Thoracic aorta (tissue), 2 donors: Measurements from ENCODE around the gene OTOP3. TPM values are rescaled to one million over a fixed set of nuclear protein-coding genes. Genes with fewer than 3 reads are reported as not detected.
"Not testable (repeated sequence)": the region's sequence is repeated elsewhere in the genome, so short reads cannot be mapped to it uniquely, and the experiment has no call there.

Source experiments
- ATAC-seq: fragments of 150-250 bp; one replicate; pipeline ENCODE4 v1.8.0; 2017; ENCODE audit warnings: low read depth; ENCODE audit not compliant: insufficient number of reproducible peaks, low FRiP score
- DNase-seq: peaks from one replicate; pipeline ENCODE4 v3.0.0-alpha.2; 2020; ENCODE audit warnings: low spot score
- H3K27ac ChIP-seq, 2 donors: fragments of 200-600 bp; sonication (generic); 1 replicate in 1 of 2; 2 replicates in 1 of 2; pipeline ENCODE4 v1.5.1; 2016; ENCODE audit warnings: mild to moderate bottlenecking in 2 of 2, moderate library complexity in 2 of 2
- H3K27me3 ChIP-seq: fragments of 200-600 bp; sonication (generic); replicated peaks from 2 replicates; pipeline ENCODE4 v1.6.0; 2016; ENCODE audit warnings: mild to moderate bottlenecking; ENCODE audit not compliant: insufficient read depth
- H3K36me3 ChIP-seq: fragments of 200-600 bp; sonication (generic); one replicate; pipeline ENCODE4 v1.5.1; 2016
- H3K4me1 ChIP-seq, 2 donors: fragments of 200-600 bp; sonication (generic); 1 replicate in 1 of 2; 2 replicates in 1 of 2; pipeline versions ENCODE4 v1.5.1 to v1.6.0; 2016; ENCODE audit warnings: low read depth in 2 of 2, mild to moderate bottlenecking in 1 of 2; ENCODE audit not compliant: control insufficient read depth in 1 of 2
- H3K4me3 ChIP-seq: fragments of 200-600 bp; sonication (generic); 2 replicates; pipeline ENCODE4 v1.5.1; 2016; ENCODE audit warnings: mild to moderate bottlenecking
- H3K9me3 ChIP-seq: fragments of 200-600 bp; sonication (generic); 2 replicates; pipeline ENCODE4 v1.5.1; 2016
- total RNA-seq, 2 donors: library from RNA; depleted of rRNA; stranded (reverse); fragments of >200 nt; gene quantifications; one replicate each; pipeline versions ENCODE4 v1.1.0 to v1.2.3, GENCODE V29; 2016
- TF ChIP-seq, protein P1 (sequence below): fragments of 200-600 bp; sonication (generic); IDR thresholded peaks from one replicate; pipeline ENCODE4 v1.5.1; 2019; ENCODE audit warnings: antibody characterized with exemption

The OTOP3 gene
- total RNA-seq, 2 donors from 2014 or later: not detected

DNA sequence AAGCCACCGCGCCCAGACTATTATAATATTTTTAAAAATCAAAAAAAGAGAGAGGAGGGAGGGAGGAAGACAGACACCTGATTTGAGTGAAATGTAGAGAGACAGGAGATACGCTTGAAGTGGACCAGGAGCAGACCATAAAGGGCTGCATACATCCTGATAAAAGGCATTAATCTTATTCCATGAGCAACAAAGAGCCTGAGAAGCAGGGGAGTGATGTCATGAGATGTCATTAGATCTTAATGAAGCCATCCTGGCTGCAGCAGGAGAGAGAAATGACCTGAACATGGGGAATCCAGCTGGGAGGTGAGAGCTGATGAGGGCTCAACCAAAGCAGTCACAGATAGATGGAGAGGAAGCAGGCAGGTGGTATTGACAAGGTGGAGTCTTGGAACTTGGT is 42.1 kb downstream of the OTOP3 start:
- Histone ChIP-seq H3K27ac (no peak overlapping the region), H3K9me3 (no peaks in the 10 kb centered on the region), H3K27me3 (no peaks in the 10 kb centered on the region), H3K36me3 (no peaks in the 10 kb centered on the region), H3K4me3 (no peak overlapping the region), H3K4me1 (peaks cover 6 to 9% of the 10 kb centered on the region in 2 donors)
- TF ChIP-seq, protein P1, sequence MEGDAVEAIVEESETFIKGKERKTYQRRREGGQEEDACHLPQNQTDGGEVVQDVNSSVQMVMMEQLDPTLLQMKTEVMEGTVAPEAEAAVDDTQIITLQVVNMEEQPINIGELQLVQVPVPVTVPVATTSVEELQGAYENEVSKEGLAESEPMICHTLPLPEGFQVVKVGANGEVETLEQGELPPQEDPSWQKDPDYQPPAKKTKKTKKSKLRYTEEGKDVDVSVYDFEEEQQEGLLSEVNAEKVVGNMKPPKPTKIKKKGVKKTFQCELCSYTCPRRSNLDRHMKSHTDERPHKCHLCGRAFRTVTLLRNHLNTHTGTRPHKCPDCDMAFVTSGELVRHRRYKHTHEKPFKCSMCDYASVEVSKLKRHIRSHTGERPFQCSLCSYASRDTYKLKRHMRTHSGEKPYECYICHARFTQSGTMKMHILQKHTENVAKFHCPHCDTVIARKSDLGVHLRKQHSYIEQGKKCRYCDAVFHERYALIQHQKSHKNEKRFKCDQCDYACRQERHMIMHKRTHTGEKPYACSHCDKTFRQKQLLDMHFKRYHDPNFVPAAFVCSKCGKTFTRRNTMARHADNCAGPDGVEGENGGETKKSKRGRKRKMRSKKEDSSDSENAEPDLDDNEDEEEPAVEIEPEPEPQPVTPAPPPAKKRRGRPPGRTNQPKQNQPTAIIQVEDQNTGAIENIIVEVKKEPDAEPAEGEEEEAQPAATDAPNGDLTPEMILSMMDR: no peak
- ATAC-seq (no peak), DNase-seq (no peak)

DNA sequence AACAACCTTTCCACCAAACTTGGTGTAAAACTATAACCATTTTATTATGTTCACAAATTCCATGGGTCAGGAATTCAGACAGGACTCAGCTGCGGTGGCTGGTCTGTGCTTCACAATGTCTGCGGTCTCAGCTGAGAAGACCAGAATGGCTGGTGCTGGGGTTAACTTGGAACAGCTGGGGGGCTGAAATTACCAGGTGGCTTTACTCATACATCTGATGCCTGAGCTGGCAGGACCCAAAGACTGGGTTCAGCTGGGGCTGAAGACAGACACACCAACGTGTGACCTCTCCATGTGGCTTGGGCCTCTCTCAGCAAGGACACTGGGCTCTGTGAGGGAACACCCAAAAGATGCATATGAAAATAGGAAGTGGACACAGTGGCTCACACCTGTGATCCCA is 42.5 kb downstream of the OTOP3 start:
- H3K4me3 ChIP-seq: no peak overlapping the region
- H3K4me1 ChIP-seq: peaks cover 6 to 9% of the 10 kb centered on the region in 2 donors
- H3K27ac ChIP-seq: no peak overlapping the region
- H3K9me3 ChIP-seq: no peaks in the 10 kb centered on the region
- no peaks in the 10 kb centered on the region for H3K36me3 ChIP-seq
- DNase-seq (no peak), ATAC-seq (no peak)
- TF ChIP-seq, protein P1: no peak
- H3K27me3 ChIP-seq: no peaks in the 10 kb centered on the region

GRCh38 chr17:74979408-74980146 is 43.9 kb downstream of the OTOP3 start:
- H3K4me1 ChIP-seq: peaks cover 6 to 9% of the 10 kb centered on the region in 2 donors
- TF ChIP-seq, protein P1: no peak
- no peak for DNase-seq
- no peak overlapping the region for H3K27ac ChIP-seq
- no peak overlapping the region for H3K4me3 ChIP-seq
- no peaks in the 10 kb centered on the region for H3K27me3 ChIP-seq
- no peaks in the 10 kb centered on the region for H3K9me3 ChIP-seq
- ATAC-seq: no peak
- H3K36me3 ChIP-seq: no peaks in the 10 kb centered on the region

- H3K36me3 ChIP-seq: no peaks in the 10 kb centered on the region
- H3K9me3 ChIP-seq: no peaks in the 10 kb centered on the region
- H3K4me1 ChIP-seq: peaks cover 6 to 9% of the 10 kb centered on the region in 2 donors
- DNase-seq (no peak), ATAC-seq (no peak)
- H3K4me3 ChIP-seq: peak overlapping the region; percentile 89
- peak overlapping the region; percentile 93 to 97 for H3K27ac ChIP-seq
- no peaks in the 10 kb centered on the region for H3K27me3 ChIP-seq
- TF ChIP-seq, protein P1: no peak
Observed at GRCh38 chr17:74981318-74981978, 45.8 kb downstream of the OTOP3 start.

GRCh38 chr17:74981979-74982662 is 46.4 kb downstream of the OTOP3 start:
- DNase-seq: peak; percentile 28
- Histone ChIP-seq H3K4me1 (peaks cover 6 to 14% of the 10 kb centered on the region in 2 donors), H3K9me3 (no peaks in the 10 kb centered on the region), H3K36me3 (no peaks in the 10 kb centered on the region), H3K4me3 (peak overlapping the region; percentile 89), H3K27ac (peak overlapping the region; percentile 93 to 97), H3K27me3 (no peaks in the 10 kb centered on the region)
- TF ChIP-seq, protein P1: peak; percentile 12
- peak; percentile 83 for ATAC-seq

DNA sequence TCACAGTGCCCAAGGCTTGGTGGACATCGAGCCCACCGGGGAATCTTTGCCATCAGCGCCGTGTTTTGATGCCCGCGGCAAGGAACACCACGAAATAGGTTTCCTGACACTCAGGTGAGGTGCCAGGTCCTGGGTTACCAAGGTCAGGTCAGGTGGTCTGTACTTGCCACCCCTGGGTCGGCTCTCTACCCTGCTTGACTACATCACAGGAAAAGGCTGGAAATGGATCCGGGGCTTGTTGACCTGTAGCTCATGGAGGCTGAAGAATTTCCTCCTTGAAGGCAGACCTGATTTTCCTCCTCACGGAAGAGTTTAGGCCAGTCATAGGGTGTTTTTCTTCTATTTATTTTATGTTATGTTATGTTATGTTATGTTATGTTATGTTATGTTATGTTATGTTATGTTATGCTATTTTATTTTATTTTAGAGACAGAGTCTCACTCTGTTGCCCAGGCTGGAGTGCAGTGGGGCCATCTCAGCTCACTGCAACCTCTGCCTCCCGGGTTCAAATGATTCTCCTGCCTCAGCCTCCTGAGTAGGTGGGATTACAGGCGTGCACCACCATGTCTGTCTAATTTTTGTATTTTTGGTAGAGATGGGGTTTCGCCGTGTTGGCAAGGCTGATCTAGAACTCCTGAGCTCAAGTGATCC is 47.1 kb downstream of the OTOP3 start:
- H3K27me3 ChIP-seq, ATAC-seq, DNase-seq, H3K9me3 ChIP-seq, H3K36me3 ChIP-seq: not testable (repeated sequence)
- peaks cover 6 to 15% of the 10 kb centered on the region in 2 donors for H3K4me1 ChIP-seq
- H3K27ac ChIP-seq: peak overlapping the region; percentile 93 to 97
- H3K4me3 ChIP-seq: peak overlapping the region; percentile 89
